ENCODE data around the gene AFF4. TPM values are rescaled to one million over a fixed set of nuclear protein-coding genes. Genes with fewer than 3 reads are reported as not detected.
"Not testable (repeated sequence)": the region's sequence is repeated elsewhere in the genome, so short reads cannot be mapped to it uniquely, and the experiment has no call there.

AFF4 gene
- total RNA-seq, 1 donor from 2014 or later, result 33.1 TPM

DNA sequence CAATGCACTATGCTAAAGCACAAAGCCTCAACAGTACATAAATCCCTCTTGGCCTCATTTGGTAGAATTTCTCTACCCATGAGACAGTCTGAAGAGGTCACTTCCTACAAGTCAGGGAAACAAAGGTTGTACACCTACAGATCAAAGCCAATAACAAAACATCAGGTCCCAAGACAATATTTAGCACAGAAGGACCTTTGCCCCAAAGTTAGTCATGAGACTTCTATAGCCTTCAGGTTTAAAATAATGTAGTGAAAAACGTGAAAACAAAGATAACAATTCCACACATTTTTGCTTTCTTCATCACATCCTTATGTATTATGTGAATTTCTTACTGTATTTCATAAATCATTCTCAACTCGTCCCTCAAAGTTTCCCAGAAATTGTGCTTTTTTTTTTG is 15.8 kb downstream of the AFF4 start:
- H3K4me1 Mint-ChIP-seq (ENCODE audit: low read depth), result peaks cover 8% of the 10 kb centered on the region
- no peak for DNase-seq (ENCODE audit: low spot score)
- intact Hi-C loops (cut with micrococcal nuclease), result no loop called here
- H3K9me3 Mint-ChIP-seq, result no peaks in the 10 kb centered on the region
- H3K27ac Mint-ChIP-seq, result no peak overlapping the region
- peaks cover 33% of the 10 kb centered on the region for H3K36me3 Mint-ChIP-seq (ENCODE audit: low read depth)
- H3K4me3 Mint-ChIP-seq (ENCODE audit: low read depth), result no peak overlapping the region
- no peaks in the 10 kb centered on the region for H3K27me3 Mint-ChIP-seq (ENCODE audit: low read depth)

DNA sequence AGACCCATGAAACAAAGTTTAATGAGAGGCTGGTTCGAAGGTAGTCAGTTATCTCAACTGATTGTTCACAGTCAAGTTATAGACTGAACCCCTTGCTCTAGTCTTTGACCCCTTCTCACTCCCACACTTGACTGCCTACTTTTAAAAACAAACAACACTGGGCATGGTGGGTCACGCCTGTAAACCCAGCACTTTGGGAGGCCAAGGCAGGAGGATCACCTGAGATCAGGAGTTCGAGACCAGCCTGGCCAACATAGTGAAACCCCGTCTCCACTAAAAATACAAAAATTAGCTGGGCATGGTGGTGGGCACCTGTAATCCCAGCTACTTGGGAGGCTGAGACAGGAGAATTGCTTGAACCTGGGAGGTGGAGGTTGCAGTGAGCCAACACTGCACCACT is 18.1 kb downstream of the AFF4 start:
- DNase-seq (ENCODE audit: low spot score); H3K4me1 Mint-ChIP-seq (ENCODE audit: low read depth); intact Hi-C loops (cut with micrococcal nuclease); H3K4me3 Mint-ChIP-seq (ENCODE audit: low read depth); H3K27ac Mint-ChIP-seq; H3K27me3 Mint-ChIP-seq (ENCODE audit: low read depth); H3K9me3 Mint-ChIP-seq: not testable (repeated sequence)
- peaks cover 19% of the 10 kb centered on the region for H3K36me3 Mint-ChIP-seq (ENCODE audit: low read depth)

DNA sequence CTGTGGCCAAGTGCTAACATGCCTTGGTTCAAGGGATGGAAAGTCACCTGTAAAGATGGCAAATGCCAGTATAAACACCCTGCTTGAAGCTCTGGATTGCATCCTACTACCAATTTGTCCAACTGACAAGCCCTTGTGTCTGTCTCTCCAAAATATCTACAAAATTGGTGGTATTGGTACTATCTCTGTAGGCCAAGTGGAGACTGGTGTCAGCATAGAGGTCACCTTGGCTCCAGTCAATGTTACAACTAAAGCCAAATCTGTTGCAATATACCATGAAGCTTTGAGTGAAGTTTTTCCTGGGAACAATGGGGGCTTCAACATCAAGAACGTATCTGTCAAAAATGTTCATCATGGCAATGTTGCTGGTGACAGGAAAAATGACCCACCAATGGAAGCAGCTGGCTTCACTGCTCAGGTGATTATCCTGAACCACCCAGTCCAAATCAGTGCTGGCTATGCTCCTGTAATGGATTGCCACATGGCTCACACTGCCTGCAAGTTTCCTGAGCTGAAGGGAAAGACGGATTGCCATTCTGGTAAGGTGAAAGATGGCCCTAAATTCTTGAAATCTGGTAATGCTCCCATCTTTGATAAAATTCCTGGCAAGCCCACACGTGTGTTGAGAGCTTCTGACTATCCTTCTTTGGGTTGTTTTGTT is 19.9 kb downstream of the AFF4 start:
- intact Hi-C loops (cut with micrococcal nuclease), result no loop called here
- no peaks in the 10 kb centered on the region for H3K9me3 Mint-ChIP-seq
- H3K36me3 Mint-ChIP-seq (ENCODE audit: low read depth), result peaks cover 16% of the 10 kb centered on the region
- H3K27ac Mint-ChIP-seq, result no peak overlapping the region
- no peak overlapping the region for H3K4me3 Mint-ChIP-seq (ENCODE audit: low read depth)
- no peak for DNase-seq (ENCODE audit: low spot score)
- peaks cover 5% of the 10 kb centered on the region for H3K4me1 Mint-ChIP-seq (ENCODE audit: low read depth)
- H3K27me3 Mint-ChIP-seq (ENCODE audit: low read depth), result no peaks in the 10 kb centered on the region

DNA sequence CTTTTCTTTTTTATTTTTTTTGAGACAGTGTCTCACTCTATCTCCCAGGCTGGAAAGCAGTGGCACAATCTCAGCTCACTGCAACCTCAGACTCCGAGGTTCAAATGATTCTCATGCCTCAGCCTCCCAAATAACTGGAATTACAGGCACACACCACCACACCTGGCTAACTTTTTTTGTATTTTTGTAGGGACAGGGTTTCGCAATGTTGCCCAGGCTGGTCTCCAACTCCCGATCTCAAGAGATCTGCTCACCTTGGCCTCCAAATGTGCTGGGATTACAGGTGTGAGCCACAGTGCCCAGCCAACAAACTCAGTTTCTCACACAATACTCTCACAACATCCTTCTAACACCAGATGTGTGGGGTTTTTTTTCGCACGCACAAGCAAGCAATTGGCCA is 22.1 kb downstream of the AFF4 start:
- Mint-ChIP-seq H3K36me3 (ENCODE audit: low read depth) (peaks cover 14% of the 10 kb centered on the region), H3K27me3 (ENCODE audit: low read depth) (no peaks in the 10 kb centered on the region), H3K4me1 (ENCODE audit: low read depth) (peaks cover 3% of the 10 kb centered on the region), H3K27ac (no peak overlapping the region), H3K9me3 (no peaks in the 10 kb centered on the region), H3K4me3 (ENCODE audit: low read depth) (no peak overlapping the region)
- intact Hi-C loops (cut with micrococcal nuclease), result no loop called here
- DNase-seq (ENCODE audit: low spot score), result no peak

DNA sequence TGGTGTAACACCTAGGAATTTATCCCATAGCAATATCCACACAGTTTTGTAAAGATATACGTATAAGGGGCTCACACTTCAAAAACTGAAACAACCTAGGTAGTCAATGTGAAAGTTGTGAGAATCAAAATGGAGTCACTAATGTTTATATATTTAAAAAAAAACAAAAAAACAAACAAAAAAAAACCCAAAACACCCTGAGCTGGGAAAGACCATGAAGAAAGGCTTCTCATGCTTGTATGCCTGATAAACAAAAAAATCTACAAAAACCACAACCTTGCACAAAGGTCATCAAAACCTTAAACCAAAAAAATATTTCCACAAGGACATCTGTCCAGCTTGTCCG is 35.4 kb downstream of the AFF4 start:
- intact Hi-C loops (cut with micrococcal nuclease), result no loop called here
- no peaks in the 10 kb centered on the region for H3K4me1 Mint-ChIP-seq (ENCODE audit: low read depth)
- H3K36me3 Mint-ChIP-seq (ENCODE audit: low read depth), result peaks cover 62% of the 10 kb centered on the region
- no peaks in the 10 kb centered on the region for H3K9me3 Mint-ChIP-seq
- H3K27me3 Mint-ChIP-seq (ENCODE audit: low read depth), result no peaks in the 10 kb centered on the region
- no peak for DNase-seq (ENCODE audit: low spot score)
- H3K27ac Mint-ChIP-seq, result no peak overlapping the region
- H3K4me3 Mint-ChIP-seq (ENCODE audit: low read depth), result no peak overlapping the region

DNA sequence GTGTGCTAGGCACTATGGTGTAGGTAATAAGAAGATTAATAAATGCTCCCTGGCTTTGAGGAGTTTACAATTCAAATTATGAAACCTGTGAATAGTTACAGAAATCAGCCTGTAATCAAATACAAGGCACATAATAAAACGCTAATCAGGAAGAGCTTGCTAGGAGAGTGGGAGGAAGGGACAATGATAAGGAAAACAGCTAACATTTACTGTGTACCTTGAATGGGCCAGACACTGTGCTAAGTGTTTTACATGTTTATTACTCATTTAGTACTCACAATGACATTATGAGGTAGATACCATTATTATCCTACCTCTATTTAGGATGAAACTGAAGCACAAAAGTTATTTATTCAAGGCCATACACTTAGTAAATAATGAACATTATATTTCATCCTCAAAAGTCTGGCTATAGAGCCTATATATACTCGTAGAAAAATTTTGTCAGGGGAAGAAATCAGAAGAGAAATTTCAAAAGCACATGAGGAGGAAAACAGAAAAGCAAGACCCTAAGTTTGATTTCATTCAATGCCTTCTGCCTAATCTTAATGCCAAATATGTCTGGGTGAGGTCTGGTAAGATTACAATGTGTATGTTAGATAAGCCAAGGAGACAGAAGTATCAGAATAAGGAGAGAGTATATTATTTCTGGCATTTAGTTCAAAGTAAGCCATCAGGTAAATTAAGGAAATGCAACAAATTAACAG is 35.9 kb downstream of the AFF4 start:
- H3K4me3 Mint-ChIP-seq (ENCODE audit: low read depth), result no peak overlapping the region
- peaks cover 57% of the 10 kb centered on the region for H3K36me3 Mint-ChIP-seq (ENCODE audit: low read depth)
- intact Hi-C loops (cut with micrococcal nuclease), result no loop called here
- no peaks in the 10 kb centered on the region for H3K27me3 Mint-ChIP-seq (ENCODE audit: low read depth)
- no peak for DNase-seq (ENCODE audit: low spot score)
- H3K27ac Mint-ChIP-seq, result no peak overlapping the region
- no peaks in the 10 kb centered on the region for H3K9me3 Mint-ChIP-seq
- H3K4me1 Mint-ChIP-seq (ENCODE audit: low read depth), result no peaks in the 10 kb centered on the region

DNA sequence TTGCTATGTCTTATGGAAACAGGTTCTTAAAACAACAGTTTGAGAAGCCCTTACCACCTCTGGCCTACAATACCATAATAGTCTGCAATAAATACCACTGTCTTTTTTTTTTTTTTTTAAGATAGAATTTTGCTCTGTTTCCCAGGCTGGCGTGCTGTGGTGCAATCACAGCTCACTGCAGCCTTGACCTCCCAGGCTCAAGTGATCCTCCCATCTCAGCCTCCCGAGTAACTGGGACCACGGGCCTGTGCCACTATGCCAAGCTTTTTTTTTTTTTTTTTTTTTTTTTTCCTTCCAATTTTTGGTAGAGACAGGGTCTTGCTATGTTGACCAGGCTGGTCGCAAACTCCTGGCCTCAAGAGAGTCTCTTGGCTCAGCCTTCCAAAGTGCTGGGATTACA is 37.0 kb downstream of the AFF4 start:
- intact Hi-C loops (cut with micrococcal nuclease), result no loop called here
- Mint-ChIP-seq H3K27me3 (ENCODE audit: low read depth) (no peaks in the 10 kb centered on the region), H3K4me1 (ENCODE audit: low read depth) (no peaks in the 10 kb centered on the region), H3K4me3 (ENCODE audit: low read depth) (no peak overlapping the region), H3K36me3 (ENCODE audit: low read depth) (peaks cover 60% of the 10 kb centered on the region), H3K9me3 (no peaks in the 10 kb centered on the region), H3K27ac (no peak overlapping the region)
- DNase-seq (ENCODE audit: low spot score), result no peak

DNA sequence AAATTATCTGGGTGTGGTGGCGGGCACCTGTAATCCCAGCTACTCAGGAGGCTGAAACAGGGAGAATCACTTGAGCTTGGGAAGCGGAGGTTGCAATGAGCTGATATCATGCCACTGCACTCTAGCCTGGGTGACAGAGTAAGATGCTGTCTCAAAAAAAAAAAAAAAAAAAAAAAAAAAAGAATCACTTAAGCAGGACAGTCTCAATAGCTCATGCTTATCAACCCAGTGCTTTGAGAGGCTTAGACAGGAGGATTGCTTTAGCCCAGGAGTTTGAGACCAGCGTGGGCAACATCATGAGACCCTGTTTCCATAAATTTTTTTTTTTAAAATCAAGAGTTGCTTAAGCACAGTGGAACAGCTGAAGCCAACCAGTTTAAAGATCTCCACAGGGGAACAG is 47.3 kb downstream of the AFF4 start:
- H3K4me1 Mint-ChIP-seq (ENCODE audit: low read depth), result no peaks in the 10 kb centered on the region
- H3K4me3 Mint-ChIP-seq (ENCODE audit: low read depth), result no peak overlapping the region
- H3K9me3 Mint-ChIP-seq, result no peaks in the 10 kb centered on the region
- H3K27ac Mint-ChIP-seq, result no peak overlapping the region
- H3K36me3 Mint-ChIP-seq (ENCODE audit: low read depth), result peaks cover 27% of the 10 kb centered on the region
- DNase-seq (ENCODE audit: low spot score), result no peak
- intact Hi-C loops (cut with micrococcal nuclease), result no loop called here
- no peaks in the 10 kb centered on the region for H3K27me3 Mint-ChIP-seq (ENCODE audit: low read depth)

DNA sequence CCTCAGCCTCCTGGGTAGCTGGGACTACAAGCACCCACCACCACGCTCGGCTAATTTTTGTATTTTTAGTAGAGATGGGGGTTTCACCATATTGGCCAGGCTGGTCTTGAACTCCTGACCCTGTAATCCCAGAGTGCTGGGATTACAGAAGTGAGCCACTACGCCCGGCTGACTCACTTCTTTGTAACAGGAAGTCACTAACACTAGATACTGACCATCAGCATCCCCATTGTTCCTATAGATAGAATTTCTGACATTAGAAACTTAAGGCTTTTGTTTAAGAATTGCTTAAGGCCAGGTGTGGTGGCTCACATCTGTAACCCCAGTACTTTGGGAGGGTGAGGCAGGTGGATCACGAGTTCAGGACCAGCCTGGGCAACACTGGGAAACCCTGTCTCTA is 47.8 kb downstream of the AFF4 start:
- no peaks in the 10 kb centered on the region for H3K27me3 Mint-ChIP-seq (ENCODE audit: low read depth)
- peaks cover 30% of the 10 kb centered on the region for H3K36me3 Mint-ChIP-seq (ENCODE audit: low read depth)
- no peaks in the 10 kb centered on the region for H3K4me1 Mint-ChIP-seq (ENCODE audit: low read depth)
- H3K4me3 Mint-ChIP-seq (ENCODE audit: low read depth), result no peak overlapping the region
- no peak for DNase-seq (ENCODE audit: low spot score)
- H3K27ac Mint-ChIP-seq, result no peak overlapping the region
- intact Hi-C loops (cut with micrococcal nuclease), result no loop called here
- no peaks in the 10 kb centered on the region for H3K9me3 Mint-ChIP-seq

DNA sequence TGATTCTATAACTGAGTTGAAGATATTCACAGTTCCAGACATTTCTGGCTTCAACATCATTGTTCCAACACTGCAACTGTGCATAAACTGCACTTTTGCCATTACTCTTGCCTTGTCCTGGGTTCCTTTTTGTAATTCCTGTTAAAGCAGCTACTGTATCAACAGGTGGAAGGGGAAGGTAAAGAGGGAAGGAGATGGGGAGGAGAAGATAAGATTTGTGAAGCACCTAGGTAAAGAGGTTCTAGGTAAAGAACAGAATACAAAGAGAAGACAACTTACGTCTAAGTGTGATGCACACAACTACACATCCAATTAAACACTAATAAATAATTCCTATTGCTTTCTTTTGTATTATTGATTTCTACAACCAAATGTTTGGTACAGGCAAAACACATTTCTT is 53.7 kb downstream of the AFF4 start:
- Mint-ChIP-seq H3K4me1 (ENCODE audit: low read depth) (peaks cover 2% of the 10 kb centered on the region), H3K9me3 (no peaks in the 10 kb centered on the region), H3K36me3 (ENCODE audit: low read depth) (peaks cover 40% of the 10 kb centered on the region)

DNA sequence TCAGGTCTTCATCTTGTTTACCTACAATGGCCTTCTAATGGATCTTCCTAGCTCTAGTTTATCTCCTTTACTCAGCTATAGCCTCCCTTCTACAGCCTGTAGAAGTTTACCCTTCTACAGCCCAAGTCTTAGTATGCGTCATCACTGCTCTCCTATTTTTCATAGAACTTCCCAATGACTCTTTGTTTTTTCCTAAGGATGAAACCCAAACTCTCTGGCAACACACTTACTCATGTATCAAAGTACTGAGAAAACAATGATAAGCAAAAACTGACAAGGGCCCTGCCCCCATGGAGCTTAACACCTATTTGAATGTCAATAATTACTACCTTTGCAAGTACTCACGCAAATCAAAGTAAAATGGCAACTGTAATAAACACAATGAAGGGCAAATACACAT is 56.3 kb downstream of the AFF4 start:
- intact Hi-C loops (cut with micrococcal nuclease), result no loop called here
- no peak for DNase-seq (ENCODE audit: low spot score)
- no peaks in the 10 kb centered on the region for H3K9me3 Mint-ChIP-seq
- peaks cover 47% of the 10 kb centered on the region for H3K36me3 Mint-ChIP-seq (ENCODE audit: low read depth)
- peaks cover 2% of the 10 kb centered on the region for H3K4me1 Mint-ChIP-seq (ENCODE audit: low read depth)
- H3K27me3 Mint-ChIP-seq (ENCODE audit: low read depth), result no peaks in the 10 kb centered on the region
- no peak overlapping the region for H3K4me3 Mint-ChIP-seq (ENCODE audit: low read depth)
- H3K27ac Mint-ChIP-seq, result no peak overlapping the region

More for the DNA sequence above, 53.7 kb downstream of the AFF4 start:
- no peaks in the 10 kb centered on the region for H3K27me3 Mint-ChIP-seq (ENCODE audit: low read depth)
- H3K4me3 Mint-ChIP-seq (ENCODE audit: low read depth), result no peak overlapping the region
- no peak for DNase-seq (ENCODE audit: low spot score)
- no peak overlapping the region for H3K27ac Mint-ChIP-seq
- intact Hi-C loops (cut with micrococcal nuclease), result no loop called here

DNA sequence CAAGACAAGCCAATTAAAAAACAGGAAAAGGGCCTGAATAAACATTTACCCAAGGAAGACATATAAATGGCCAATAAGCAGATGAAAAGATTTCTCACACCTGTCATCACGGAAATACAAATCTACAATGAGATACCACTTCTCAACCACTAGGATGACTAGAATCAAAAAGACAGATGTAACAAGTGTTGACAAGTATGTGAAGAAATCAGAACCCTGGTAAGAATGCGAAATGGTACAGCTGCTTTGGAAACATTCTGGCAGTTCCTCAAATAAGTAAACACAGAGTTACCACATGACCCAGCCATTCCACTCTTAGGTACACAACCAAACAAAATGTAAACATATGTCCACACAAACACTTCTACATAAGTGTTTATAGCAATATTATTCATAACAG is 57.5 kb downstream of the AFF4 start:
- Mint-ChIP-seq H3K4me1 (ENCODE audit: low read depth) (peaks cover 2% of the 10 kb centered on the region), H3K27ac (no peak overlapping the region)

DNA sequence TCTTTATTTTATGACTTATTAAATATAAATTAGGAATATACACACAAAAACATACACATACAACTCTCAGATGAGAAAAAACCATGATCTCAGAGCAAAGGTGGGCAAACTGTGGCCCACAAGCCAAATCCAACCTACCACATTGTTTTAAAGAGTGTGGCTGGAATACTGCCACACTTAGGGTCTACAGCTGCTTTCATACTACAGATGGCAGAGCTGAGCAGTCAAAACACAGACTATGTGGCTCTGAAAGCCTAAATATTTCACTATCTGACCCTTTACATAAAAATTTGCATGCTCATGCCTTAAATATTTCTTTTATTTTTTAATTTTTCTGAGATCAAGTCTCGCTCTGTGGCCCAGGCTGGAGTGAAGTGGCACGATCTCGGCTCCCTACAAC is 61.7 kb downstream of the AFF4 start:
- Mint-ChIP-seq H3K4me1 (ENCODE audit: low read depth) (peaks cover 4% of the 10 kb centered on the region), H3K27ac (no peak overlapping the region), H3K4me3 (ENCODE audit: low read depth) (no peak overlapping the region), H3K36me3 (ENCODE audit: low read depth) (peaks cover 44% of the 10 kb centered on the region), H3K9me3 (no peaks in the 10 kb centered on the region), H3K27me3 (ENCODE audit: low read depth) (no peaks in the 10 kb centered on the region)
- intact Hi-C loops (cut with micrococcal nuclease), result no loop called here
- DNase-seq (ENCODE audit: low spot score), result no peak

More for the DNA sequence above, 57.5 kb downstream of the AFF4 start:
- H3K4me3 Mint-ChIP-seq (ENCODE audit: low read depth), result no peak overlapping the region
- no peak for DNase-seq (ENCODE audit: low spot score)
- H3K27me3 Mint-ChIP-seq (ENCODE audit: low read depth), result no peaks in the 10 kb centered on the region
- intact Hi-C loops (cut with micrococcal nuclease), result no loop called here
- peaks cover 42% of the 10 kb centered on the region for H3K36me3 Mint-ChIP-seq (ENCODE audit: low read depth)
- H3K9me3 Mint-ChIP-seq, result no peaks in the 10 kb centered on the region
